ENCODE results near the gene MRS2.
"Not testable (repeated sequence)": the region's sequence is repeated elsewhere in the genome, so short reads cannot be mapped to it uniquely, and the experiment has no call there.

The MRS2 gene

GRCh38 chr6:24387818-24388217, 14.9 kb upstream of the MRS2 start:
- DNase-seq (ENCODE audit: extremely low read depth in 1 of 2, low read depth in 1 of 2) = no peak

GRCh38 chr6:24391208-24391607, 11.5 kb upstream of the MRS2 start:
- DNase-seq (ENCODE audit: extremely low read depth in 1 of 2, low read depth in 1 of 2) = no peak

- DNase-seq (ENCODE audit: extremely low read depth in 1 of 2, low read depth in 1 of 2) = no peak
These were observed 10.9 kb upstream of the MRS2 start for GRCh38 chr6:24391756-24392405.

- no peak for DNase-seq (ENCODE audit: extremely low read depth in 1 of 2, low read depth in 1 of 2)
These were observed 8.5 kb upstream of the MRS2 start for GRCh38 chr6:24394061-24394779.

DNA sequence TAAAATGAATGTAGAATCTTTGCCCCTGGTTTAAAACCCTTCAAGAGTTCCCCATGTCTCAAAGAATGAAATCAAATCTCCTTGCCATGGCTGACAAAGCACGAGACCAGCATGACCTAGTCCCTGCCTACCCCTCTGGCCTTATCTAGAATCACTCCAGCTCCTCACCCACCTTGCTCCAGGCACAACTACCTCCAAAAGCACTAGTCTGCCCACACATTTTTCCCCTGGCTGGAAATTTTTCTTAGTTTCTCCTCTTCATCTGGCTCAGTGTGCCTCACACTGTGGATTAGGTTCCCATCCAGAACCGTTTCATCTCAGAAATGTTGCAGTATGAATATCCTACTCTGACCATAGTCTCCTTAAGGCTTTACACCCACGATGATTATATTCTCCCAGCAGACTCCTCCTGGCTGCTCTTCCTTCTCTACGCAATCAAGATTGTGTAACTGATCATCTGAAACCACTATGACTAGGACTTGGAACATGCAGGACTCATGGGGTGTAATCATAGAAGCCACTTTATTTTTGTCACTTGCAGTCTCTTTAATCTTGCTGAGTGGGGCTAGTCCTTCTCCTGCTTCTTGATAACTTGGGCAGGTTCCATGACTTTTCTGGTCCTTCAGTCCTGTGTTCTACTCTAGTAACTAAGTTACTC, 7.8 kb upstream of the MRS2 start:
- no peak for DNase-seq (ENCODE audit: extremely low read depth in 1 of 2, low read depth in 1 of 2)

GRCh38 chr6:24396824-24397223, 5.9 kb upstream of the MRS2 start:
- no peak for DNase-seq (ENCODE audit: extremely low read depth in 1 of 2, low read depth in 1 of 2)

DNA sequence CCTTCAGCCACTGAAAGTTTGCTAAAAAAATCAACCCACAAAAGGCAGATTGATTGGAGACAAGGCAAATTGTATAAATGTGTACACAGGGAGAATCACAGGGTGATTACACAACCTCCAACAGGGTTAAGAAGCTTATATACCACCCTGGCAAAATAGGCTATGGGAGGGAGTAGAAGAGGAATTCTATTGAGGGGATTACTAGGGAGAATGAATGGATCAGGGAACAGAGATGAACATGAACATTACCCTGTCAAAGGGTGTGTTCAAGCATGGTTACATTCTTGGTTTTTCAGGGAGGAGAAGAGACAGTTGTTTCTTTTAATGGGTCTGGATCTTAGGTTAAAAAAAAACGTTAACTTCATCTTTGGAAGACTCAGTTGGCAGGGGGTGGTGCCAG, 5.1 kb upstream of the MRS2 start:
- DNase-seq (ENCODE audit: extremely low read depth in 1 of 2, low read depth in 1 of 2) = no peak

DNA sequence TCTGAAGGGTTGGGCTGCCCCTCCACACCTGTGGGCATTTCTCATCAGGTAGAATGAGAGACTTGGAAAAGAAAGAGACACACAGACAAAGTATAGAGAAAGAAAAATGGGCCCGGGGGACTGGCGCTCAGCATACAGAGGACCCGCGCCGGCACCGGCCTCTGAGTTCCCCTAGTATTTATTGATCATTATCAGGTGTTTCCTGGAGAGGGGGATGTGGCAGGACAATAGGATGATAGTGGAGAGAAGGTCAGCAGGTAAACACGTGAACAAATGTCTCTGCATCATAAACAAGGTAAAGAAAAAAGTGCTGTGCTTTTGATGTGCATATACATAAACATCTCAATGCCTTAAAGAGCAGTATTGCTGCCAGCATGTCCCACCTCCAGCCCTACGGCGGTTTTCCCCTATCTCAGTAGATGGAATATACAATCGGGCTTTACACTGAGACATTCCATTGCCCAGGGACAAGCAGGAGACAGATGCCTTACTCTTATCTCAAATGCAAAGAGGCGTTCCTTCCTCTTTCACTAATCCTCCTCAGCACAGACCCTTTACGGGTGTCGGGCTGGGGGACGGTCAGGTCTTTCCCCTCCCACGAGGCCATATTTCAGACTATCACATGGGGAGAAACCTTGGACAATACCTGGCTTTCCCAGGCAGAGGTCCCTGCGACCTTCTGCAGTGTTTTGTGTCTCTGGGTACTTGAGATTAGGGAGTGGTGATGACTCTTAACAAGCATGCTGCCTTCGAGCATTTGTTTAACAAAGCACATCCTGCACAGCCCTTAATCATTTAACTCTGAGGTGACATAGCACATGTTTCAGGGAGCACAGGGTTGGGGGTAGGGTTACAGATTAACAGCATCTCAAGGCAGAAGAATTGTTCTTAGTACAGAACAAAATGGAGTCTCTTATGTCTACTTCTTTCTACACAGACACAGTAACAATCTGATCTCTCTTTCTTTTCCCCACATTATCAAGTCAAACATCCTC, 2.4 kb upstream of the MRS2 start:
- not testable (repeated sequence) for DNase-seq (ENCODE audit: extremely low read depth in 1 of 2, low read depth in 1 of 2)

GRCh38 chr6:24401458-24401857, 1.3 kb upstream of the MRS2 start:
- no peak for DNase-seq (ENCODE audit: extremely low read depth in 1 of 2, low read depth in 1 of 2)

- DNase-seq (ENCODE audit: extremely low read depth in 1 of 2, low read depth in 1 of 2) = no peak
These were observed 727 bp downstream of the MRS2 start for GRCh38 chr6:24403501-24403824.

- no peak for DNase-seq (ENCODE audit: extremely low read depth in 1 of 2, low read depth in 1 of 2)
These were observed 2.5 kb downstream of the MRS2 start for GRCh38 chr6:24405262-24405661.

- DNase-seq (ENCODE audit: extremely low read depth in 1 of 2, low read depth in 1 of 2) = no peak
These were observed 6.1 kb downstream of the MRS2 start for GRCh38 chr6:24408719-24409410.

- DNase-seq (ENCODE audit: extremely low read depth in 1 of 2, low read depth in 1 of 2) = no peak
These were observed 7.9 kb downstream of the MRS2 start for GRCh38 chr6:24410622-24411021.

DNA sequence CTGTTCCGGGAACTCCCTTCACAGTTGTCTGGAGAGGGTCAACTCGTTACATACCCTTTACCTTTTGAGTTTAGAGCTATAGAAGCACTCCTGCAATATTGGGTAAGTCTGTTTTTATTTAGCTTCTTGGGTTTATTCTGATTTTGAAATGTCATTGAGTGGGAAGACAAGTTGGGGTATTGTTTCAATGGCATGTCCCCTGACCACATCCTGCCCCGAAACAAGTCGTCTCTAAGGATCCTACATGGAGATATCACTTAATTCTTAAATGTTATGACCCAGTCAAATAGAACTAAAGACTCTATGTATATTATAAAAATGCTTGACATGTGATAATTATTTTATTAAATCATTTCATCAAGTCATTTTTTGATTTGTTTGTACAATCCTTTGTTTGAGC, 9.6 kb downstream of the MRS2 start:
- DNase-seq (ENCODE audit: extremely low read depth in 1 of 2, low read depth in 1 of 2) = no peak

DNA sequence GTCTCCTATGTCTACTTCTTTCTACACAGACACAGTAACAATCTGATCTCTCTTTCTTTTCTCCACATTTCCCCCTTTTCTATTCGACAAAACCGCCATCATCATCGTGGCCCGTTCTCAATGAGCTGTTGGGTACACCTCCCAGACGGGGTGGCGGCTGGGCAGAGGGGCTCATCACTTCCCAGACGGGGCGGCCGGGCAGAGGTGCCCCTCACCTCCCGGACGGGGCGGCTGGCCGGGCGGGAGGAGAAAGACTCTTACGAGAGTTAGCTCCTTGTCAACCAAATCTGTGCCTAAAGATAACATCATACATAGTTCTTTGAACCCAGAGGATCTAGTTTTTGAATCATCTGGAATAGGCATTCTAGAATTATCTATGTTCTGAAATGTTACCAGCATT, 11.8 kb downstream of the MRS2 start:
- not testable (repeated sequence) for DNase-seq (ENCODE audit: extremely low read depth in 1 of 2, low read depth in 1 of 2)

DNA sequence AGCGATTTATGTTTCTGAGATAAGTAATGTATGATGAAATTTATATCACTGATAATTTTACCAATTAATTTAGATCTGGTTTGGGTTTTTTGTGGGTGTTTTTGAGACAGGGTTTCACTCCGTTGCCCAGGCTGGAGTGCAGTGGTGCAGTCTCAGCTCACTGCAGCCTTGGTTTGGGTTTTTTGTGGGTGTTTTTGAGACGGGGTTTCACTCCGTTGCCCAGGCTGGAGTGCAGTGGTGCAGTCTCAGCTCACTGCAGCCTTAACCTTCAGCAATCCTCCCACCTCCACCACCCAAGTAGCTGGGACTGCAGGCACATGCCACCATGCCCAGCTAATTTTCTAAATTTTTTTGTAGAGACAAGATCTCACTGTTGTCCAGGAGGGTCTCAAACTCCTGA, 13.0 kb downstream of the MRS2 start:
- DNase-seq (ENCODE audit: extremely low read depth in 1 of 2, low read depth in 1 of 2) = no peak

DNA sequence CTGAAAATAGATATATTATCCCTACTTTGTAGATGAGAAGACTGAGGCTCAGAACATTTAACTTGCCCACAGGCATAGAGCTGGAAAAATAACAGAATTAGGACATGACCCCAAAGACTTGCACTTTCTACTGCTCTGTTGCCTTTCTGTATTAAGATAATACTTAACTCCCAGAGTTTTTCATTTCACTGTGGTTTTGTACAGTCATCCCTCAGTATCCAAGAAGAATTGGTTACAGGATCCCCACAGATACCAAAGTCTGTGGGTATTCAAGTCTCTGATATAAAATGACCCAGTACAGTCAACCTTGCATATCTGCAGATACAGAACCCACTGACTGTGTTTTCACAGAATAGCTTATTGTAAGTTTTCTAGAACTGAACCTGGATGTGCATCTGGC, 16.8 kb downstream of the MRS2 start:
- no peak for DNase-seq (ENCODE audit: extremely low read depth in 1 of 2, low read depth in 1 of 2)

- no peak for DNase-seq (ENCODE audit: extremely low read depth in 1 of 2, low read depth in 1 of 2)
These were observed 22.4 kb downstream of the MRS2 start for GRCh38 chr6:24425091-24425490.

DNA sequence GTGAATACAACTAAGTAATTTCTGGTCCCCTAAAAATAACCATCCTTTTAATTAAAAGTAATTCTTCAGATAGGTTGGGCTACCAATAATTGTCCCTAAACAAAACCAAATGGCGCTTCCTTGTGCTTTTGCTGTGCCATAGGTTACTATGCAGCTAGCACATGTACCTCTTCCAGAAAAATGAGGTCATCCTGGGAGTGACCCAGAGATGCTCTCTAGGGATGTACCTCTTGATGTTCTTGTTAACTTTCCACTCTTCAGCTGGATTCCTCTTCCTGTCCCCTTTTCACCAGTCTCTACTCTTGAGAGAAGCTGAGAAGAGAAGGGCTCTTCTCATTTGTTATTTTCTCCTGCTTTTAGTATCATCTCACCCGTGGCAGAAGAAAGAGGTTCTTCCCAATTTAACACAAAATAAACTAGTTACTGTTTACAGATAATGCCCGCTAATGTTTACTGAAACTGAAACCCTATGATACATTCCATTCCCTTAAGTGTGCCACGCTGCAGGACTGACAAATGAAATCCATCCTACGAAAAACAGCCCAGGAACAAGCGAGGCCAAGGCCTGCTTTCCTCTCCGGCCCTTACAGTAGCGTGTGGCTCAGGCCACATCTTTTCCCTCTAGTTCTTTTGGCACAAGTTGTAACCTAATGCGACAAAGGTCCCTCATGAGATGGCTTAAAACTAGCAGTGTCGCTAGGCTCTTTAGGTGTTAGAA, 24.2 kb downstream of the MRS2 start:
- no peak for DNase-seq (ENCODE audit: extremely low read depth in 1 of 2, low read depth in 1 of 2)

GRCh38 chr6:24428615-24429014, 25.9 kb downstream of the MRS2 start:
- no peak for DNase-seq (ENCODE audit: extremely low read depth in 1 of 2, low read depth in 1 of 2)
